ENCODE data around the gene MEIS2.
A peak's percentile ranks its signal among the peaks of the same experiment; 100 is the strongest.

Gene MEIS2

DNA sequence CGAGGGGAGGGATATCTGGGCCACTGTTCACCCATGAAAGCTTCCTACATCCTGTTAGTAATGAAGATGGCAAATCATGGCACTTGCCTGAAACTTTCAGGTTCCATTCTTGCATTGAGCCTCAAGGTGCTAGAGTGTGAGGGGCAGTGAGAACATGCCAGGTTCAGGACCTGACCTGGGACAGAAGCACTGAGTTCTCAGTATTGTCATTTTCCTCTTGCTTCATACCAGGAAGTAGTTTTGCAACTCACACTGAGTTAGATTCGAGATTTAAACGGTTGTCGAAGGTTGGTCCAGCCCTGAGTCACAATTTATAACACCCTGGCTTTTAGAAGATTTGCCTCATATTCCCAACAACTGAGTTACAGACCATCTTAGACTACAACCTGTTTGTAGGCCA lies 11.8 kb upstream of the MEIS2 start:
- no peak for DNase-seq

GRCh38 chr15:37111427-37111717 lies 11.0 kb upstream of the MEIS2 start:
- DNase-seq, result no peak

- DNase-seq, result no peak
These were observed 9.7 kb upstream of the MEIS2 start for GRCh38 chr15:37109872-37110572.

DNA sequence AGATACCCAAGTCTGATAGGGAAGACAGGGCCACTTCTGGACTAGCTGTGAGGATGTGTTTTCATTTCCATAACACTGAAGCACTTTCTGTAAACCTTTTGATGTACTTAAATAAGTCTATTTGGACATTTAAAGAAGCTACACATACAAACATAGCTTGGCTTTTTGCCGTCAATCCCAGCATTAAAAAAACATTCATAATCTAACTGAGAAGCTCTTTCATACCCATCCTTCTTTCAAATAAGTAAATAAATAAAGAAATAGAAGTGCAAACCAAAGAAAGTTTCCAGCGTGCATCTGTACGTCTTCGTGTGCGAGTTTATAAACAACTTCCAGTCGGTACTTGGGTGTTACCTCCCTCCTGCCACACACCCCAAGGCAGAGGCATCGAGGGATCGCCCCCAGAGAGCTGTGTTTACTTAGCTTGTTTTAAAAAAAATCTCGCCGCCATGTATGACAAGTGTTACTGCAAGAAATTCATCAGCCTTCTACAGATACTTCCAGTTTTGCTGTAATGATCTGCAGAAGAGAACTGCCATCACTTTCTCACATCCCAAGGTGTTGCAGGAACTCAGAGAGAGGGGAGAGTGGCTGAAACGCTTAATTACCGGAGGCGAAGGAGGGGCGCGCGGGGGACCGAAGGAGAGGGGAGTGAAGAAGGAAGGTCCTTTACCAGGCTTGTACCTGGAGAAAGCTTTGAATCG lies 9.0 kb upstream of the MEIS2 start:
- DNase-seq, result no peak

GRCh38 chr15:37108381-37109167 lies 8.2 kb upstream of the MEIS2 start:
- DNase-seq, result no peak

DNA sequence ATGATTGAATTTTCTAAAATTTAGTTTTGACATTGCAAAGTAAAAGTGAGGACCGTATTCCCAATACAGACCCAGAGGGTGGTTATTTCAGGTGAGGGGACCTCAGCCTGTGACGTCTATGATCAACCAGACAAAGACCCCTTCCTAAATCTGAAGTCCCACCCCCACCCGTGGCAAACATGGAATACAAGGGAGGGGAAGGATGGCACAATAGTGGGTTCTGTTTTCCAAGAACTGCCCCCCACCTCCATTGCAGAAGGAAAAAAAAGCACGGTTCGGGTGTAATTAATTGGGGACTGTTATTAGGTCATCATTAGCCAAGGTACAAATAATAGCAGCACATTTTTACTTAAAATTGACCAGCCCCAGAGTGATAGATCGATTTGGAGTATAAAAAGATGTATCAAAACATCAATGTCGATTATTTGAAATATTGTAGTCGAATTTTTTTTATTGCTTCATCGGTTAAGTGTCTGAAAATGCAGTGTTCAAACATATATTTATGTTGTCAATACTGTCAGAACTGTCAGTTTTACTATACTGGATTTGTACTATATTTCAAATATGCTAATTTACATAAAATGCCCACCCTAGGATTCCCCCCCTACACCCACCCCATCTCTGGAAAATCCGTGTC lies 7.5 kb upstream of the MEIS2 start:
- no peak for DNase-seq

- no peak for DNase-seq
These were observed 6.9 kb upstream of the MEIS2 start for GRCh38 chr15:37107071-37107743.

DNA sequence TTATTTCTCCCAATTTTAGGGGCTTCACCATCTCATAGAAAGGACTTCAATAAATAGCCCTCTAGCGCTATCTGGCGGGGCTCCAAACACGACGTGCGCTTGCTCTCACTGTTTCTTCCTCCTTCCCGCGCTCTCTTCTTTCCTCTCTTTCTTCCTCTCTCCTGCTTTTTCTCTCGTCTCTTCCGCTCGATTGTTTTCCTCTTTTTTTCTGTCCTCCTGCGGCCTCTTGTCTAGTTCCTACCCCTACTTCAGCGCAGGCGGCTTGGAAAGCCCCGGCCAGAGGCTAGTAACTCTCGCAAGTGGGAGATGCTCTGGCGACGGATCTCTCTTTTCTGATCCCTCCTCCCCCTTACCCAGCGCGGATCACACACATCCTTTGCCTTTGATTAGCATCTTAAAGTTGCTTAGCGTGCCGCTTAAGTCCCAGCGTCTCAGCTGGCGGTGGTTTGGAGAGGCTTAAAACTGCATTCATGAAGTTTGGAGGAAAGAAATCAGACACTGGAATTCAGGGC lies 6.2 kb upstream of the MEIS2 start:
- DNase-seq, result no peak

GRCh38 chr15:37105889-37106288 lies 5.5 kb upstream of the MEIS2 start:
- no peak for DNase-seq

- DNase-seq, result no peak
These were observed 4.7 kb upstream of the MEIS2 start for GRCh38 chr15:37105029-37105428.

GRCh38 chr15:37104424-37104981 lies 4.2 kb upstream of the MEIS2 start:
- DNase-seq, result no peak

GRCh38 chr15:37103475-37104423 lies 3.4 kb upstream of the MEIS2 start:
- no peak for DNase-seq

GRCh38 chr15:37103163-37103435 lies 2.8 kb upstream of the MEIS2 start:
- no peak for DNase-seq

DNA sequence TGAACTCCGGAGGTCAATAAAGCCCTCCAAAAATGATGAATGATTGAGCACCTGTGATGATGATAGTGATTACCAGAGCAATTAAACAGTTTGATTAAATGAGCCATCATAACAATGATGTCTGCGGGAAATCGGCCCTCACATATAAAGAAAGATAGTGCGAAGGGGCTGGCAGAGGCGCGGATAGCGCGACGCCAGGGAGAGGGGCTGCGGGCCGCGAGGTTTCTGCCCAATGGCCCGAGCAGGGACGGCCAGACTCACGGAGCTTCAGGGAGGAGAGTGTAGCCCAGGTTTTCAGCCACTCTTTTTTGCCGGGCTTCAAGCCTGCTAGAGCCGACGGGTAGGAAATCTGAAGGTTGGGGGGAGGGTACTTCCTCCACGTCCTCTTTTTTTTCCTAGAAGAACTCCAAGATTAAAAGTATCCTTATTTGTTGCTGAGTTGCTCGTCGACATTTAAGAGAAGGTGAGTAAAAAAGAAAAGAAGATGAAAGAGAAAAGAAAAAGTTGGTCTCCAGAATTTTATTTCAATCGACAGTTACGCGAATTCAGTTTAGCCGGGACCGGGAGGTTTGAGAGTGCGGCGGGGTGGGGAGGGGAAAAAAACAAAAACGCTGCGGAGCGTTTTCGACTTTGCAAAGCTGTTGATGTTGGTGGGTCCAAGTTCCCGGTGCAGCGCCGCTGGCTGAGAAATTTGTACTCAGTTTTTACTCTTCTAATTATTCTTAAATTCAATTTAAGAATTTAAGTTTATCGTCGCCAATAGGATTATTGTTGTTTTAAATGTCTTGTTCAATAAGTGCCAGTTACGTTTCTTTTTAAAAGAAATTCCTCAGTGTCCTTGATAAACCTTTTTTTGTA lies 2.2 kb upstream of the MEIS2 start:
- no peak for DNase-seq

GRCh38 chr15:37101980-37102304 lies 1.6 kb upstream of the MEIS2 start:
- no peak for DNase-seq

- peak; percentile 10 for DNase-seq
These were observed 542 bp upstream of the MEIS2 start for GRCh38 chr15:37100966-37101215.

DNA sequence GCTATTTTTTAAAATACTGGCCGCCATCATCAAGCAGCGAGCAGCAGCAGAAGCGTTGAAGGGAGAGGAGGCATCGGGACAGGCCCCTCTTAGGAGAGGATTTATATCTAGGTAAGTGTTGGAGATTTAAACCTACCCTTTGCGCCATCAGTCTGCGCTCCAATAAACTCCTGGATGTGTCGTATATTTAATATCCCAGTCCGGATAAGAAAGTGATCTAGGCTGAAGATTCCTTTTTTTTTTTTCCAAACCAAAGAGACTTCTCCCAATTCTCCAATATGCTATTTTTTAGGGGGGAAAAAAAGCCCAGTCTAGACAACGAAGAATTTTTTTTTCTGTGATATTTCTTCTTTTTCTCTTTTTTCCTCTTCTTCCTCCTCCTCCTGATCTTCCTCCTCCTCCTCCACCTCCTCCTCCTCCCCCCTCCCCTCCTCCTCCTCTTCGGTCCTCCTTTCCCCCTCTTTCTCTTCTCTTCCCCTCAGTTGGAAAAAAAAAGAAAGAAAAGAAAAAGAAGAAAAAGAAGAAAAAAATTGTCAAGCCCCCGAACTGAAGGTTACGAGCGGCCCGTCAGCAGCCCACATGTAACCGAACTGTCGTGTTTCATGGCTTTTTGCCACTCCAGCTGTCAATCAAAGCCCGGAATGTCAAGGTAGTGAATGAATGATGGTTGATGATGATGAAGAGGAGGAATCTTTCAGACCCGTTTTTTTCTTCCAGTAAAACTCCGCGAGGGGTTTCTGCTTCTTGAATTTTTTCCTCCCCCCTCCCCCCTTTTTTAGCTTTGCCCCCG lies 835 bp downstream of the MEIS2 start:
- DNase-seq, result no peak

DNA sequence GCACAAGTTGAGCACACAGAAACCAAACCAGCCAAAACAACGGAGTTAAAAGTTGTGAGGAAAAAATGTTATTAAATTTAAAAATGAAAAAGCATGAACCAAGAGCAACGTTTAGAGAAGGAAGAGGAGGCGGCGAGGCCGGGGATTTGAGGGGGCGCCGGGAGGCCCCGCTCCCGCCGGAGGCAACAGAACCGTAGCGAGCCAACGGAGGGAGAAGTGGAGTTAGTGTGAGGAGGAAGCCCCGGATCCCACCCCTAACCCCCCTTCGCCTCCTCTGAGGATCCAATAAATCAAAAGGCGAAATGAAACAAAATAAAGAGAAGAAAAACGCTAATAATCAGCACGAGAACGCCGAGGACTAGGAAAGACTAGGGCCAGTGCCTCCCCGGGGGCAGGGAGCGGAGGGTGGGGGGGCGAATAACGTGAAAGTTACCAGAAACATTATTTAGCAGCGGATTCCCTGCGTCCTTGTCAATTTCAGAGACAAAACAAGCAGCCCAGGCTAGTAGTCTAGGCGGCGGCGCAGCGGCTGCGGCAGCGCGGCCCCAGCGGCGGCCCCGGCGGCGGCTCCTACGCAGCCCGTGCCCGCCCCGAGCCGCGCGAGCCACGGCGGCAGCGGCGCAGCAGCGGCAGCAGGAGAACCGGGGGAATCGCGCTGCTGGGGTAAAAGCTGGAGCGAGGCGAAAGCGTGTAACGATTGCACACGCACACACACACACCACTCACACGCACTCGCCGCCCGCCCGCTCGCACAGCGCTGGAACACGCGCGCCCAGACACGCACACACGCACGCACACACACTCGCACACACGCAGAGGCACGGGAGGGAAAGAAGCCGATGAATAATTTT lies 1.7 kb downstream of the MEIS2 start:
- no peak for DNase-seq
